Lower leg skin (tissue), 4 donors: ENCODE measurements around the gene NPDC1. TPM values are rescaled to one million over a fixed set of nuclear protein-coding genes. Genes with fewer than 3 reads are reported as not detected.

Experiments
- DNase-seq, 2 donors: peaks; one replicate each; pipeline ENCODE4 v3.0.0-alpha.2; 2019; ENCODE audit warnings: low spot score in 2 of 2
- H3K4me3 ChIP-seq: fragments of 200-600 bp; sonication (generic); 2 replicates; pipeline ENCODE4 v1.5.1; 2017; ENCODE audit warnings: mild to moderate bottlenecking, low read depth; ENCODE audit not compliant: poor library complexity, severe bottlenecking
- CTCF ChIP-seq, 3 donors: fragments of 450-650 bp; IDR thresholded peaks; one replicate each; pipeline ENCODE4 v1.5.1; 2016; ENCODE audit warnings: antibody characterized with exemption in 3 of 3, mild to moderate bottlenecking in 3 of 3, moderate library complexity in 2 of 3
- POLR2A ChIP-seq, 2 donors: fragments of 450-650 bp; IDR thresholded peaks; one replicate each; pipeline ENCODE4 v1.6.1; 2016 to 2017; ENCODE audit warnings: antibody characterized with exemption in 2 of 2, mild to moderate bottlenecking in 1 of 2, moderate library complexity in 1 of 2
- WGBS, 2 donors: methylation state at CpG; one replicate each; pipeline ENCODE4 v1.1.5; 2018; 5-methylcytosine and 5-hydroxymethylcytosine counted together
- intact Hi-C: fragments of 100-400 bp; cut with DNase I; formaldehyde crosslinking; loops from one replicate; pipeline ENCODE4 v1.15.0; 2023; ENCODE audit warnings: low total_unique reads
- total RNA-seq, 4 donors: library from RNA; depleted of rRNA; stranded (reverse); fragments of >200 nt; gene quantifications; one replicate each; pipeline ENCODE4 v1.1.0, GENCODE V29; 2016

Gene NPDC1
- total RNA-seq, 4 donors from 2014 or later: 29.1 to 63.9 (median 56.1) TPM

- DNase-seq: no peak
- intact Hi-C loops: no loop called here
- WGBS, 2 donors: 41 to 74% methylated on average over 8 to 11 of the region's 12 CpGs
- TF ChIP-seq CTCF (IDR thresholded peaks at IDR 0.05) (no peak), POLR2A (IDR thresholded peaks at IDR 0.05) (no peak)
- no peak overlapping the region for H3K4me3 ChIP-seq
These were observed 1.9 kb downstream of the NPDC1 start for GRCh38 chr9:137044037-137044436.

- 63 to 81% methylated on average over 19 to 32 of the region's 36 CpGs for WGBS, 2 donors
- DNase-seq: no peak
- H3K4me3 ChIP-seq: no peak overlapping the region
- TF ChIP-seq CTCF (IDR thresholded peaks at IDR 0.05): no peak
- no peak for TF ChIP-seq POLR2A (IDR thresholded peaks at IDR 0.05)
- intact Hi-C loops: no loop called here
These were observed 2.9 kb downstream of the NPDC1 start for GRCh38 chr9:137042751-137043727.

- 60 to 68% methylated on average over 15 to 16 of the region's 16 CpGs for WGBS, 2 donors
- no peak for DNase-seq
- H3K4me3 ChIP-seq: no peak overlapping the region
- TF ChIP-seq POLR2A (IDR thresholded peaks at IDR 0.05) (no peak), CTCF (IDR thresholded peaks at IDR 0.05) (no peak)
- intact Hi-C loops: no loop called here
These were observed 4.9 kb downstream of the NPDC1 start for GRCh38 chr9:137041124-137041523.

- intact Hi-C loops: no loop called here
- DNase-seq: no peak
- TF ChIP-seq CTCF (IDR thresholded peaks at IDR 0.05) (no peak), POLR2A (IDR thresholded peaks at IDR 0.05) (no peak)
- WGBS, 2 donors: 89 to 97% methylated on average over 3 to 6 of the region's 23 CpGs
- no peak overlapping the region for H3K4me3 ChIP-seq
These were observed 5.4 kb downstream of the NPDC1 start for GRCh38 chr9:137040568-137040967.

GRCh38 chr9:137039611-137040366 lies 6.2 kb downstream of the NPDC1 start:
- no peak overlapping the region for H3K4me3 ChIP-seq
- TF ChIP-seq CTCF (IDR thresholded peaks at IDR 0.05): no peak
- no peak for TF ChIP-seq POLR2A (IDR thresholded peaks at IDR 0.05)
- WGBS, 2 donors: 88 to 89% methylated on average over 28 to 32 of the region's 32 CpGs
- DNase-seq: no peak
- intact Hi-C loops: no loop called here
